ENCODE data around the gene DNAJB14.

The DNAJB14 gene

DNA sequence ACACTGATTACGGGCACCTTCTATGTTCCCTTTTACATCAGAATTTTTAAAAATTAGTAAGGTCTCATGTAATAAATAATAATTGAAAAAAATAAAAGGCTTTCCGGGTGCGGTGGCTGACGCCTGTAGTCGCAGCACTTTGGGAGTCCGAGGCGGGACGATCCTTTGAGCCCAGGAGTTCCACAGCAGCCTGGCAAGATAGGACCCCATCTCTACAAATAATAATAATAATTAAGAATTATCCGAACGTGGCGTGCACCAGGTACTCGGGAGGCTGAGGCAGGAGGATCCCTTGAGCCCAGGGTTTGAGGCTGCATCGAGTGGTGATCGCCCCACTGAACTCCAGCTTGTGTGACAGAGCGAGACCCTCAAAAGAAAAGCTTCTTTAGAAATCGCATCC, 51.4 kb downstream of the DNAJB14 start:
- no peak for DNase-seq
- peak overlapping the region; percentile 55 for H3K27ac ChIP-seq (ENCODE audit: insufficient read depth, low read length, poor library complexity, severe bottlenecking)
- peaks cover 17% of the 10 kb centered on the region for H3K4me1 ChIP-seq (ENCODE audit: control insufficient read depth, insufficient read depth, low read length, poor library complexity, severe bottlenecking)
- no peaks in the 10 kb centered on the region for H3K27me3 ChIP-seq (replicated peaks; ENCODE audit: control insufficient read depth, insufficient read depth, low read length, poor library complexity, severe bottlenecking)
- H3K36me3 ChIP-seq (ENCODE audit: control insufficient read depth, insufficient read depth, low read length) = peaks cover 7% of the 10 kb centered on the region
- H3K9me3 ChIP-seq (ENCODE audit: control insufficient read depth, low read length) = no peaks in the 10 kb centered on the region
- no peak overlapping the region for H3K4me3 ChIP-seq (ENCODE audit: insufficient read depth, low read depth, low read length, poor library complexity, severe bottlenecking)

DNA sequence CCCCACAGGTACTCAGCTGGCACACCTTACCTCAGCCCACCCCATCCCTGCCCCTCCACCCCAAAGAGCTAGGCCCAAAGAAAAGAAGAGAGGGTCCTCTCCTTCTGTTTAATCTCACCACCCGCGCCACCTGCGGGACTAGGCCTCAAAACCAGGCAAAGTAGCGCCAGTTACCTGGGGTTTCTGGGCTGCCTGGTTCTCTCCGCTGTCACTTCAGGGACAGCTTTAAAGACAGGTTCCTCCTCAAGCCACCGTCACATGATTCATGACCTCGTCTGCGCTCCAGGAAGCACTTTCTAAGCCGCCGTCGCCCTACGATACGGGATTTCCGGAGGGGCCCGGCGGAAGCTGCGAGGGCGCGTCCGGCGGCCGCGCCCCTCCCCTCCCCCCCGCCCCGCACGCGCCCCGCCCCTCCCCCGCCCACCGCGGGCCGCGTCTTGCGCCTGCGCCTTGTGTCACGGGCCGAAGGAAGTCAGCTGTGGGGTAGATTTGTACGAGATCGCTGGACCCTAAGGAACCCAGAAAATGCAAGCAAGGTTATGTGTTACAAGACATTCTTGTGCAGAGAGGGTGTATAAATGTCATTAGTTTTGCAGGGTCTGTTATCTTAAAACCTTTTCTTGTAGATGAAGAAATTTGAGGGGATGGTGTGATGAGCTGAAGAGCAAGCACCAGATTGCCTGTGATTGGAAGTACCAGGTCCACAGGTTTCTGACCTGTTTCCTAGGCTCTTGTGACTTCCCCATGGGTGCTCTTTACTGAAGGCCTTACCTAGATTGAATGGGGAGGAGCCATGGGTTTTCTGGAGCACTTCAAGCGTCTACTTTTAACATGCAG, 52.0 kb downstream of the DNAJB14 start, which contains the start of gene LAMTOR3:
Gene LAMTOR3 (minus strand): TSS at position 267 of the 837 bp plus-strand sequence. CDS start 464 bp downstream, outside the sequence.
- peak; percentile 85 to 88 (median 87) for DNase-seq

DNA sequence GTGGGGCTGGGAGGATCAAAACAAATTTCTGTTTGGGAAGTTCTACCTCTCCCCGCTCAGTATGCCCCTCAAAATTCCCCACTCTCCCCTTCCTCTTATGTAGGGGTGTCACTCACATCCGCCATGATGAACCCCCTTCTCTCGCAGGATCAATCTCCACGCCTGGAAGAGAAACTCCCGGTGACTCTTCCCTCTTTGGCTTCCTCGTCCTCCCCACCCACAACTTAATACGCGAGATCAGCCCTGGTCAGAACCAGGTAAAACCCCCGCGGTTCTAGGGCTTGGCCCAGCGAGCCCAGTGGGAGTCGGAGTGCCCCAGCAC, 52.6 kb downstream of the DNAJB14 start:
- no peak for DNase-seq
- Histone ChIP-seq H3K36me3 (ENCODE audit: control insufficient read depth, insufficient read depth, low read length) (peaks cover 5% of the 10 kb centered on the region), H3K27ac (ENCODE audit: insufficient read depth, low read length, poor library complexity, severe bottlenecking) (peak overlapping the region; percentile 83), H3K4me1 (ENCODE audit: control insufficient read depth, insufficient read depth, low read length, poor library complexity, severe bottlenecking) (peaks cover 17% of the 10 kb centered on the region), H3K9me3 (ENCODE audit: control insufficient read depth, low read length) (no peaks in the 10 kb centered on the region), H3K27me3 (replicated peaks; ENCODE audit: control insufficient read depth, insufficient read depth, low read length, poor library complexity, severe bottlenecking) (no peaks in the 10 kb centered on the region), H3K4me3 (ENCODE audit: insufficient read depth, low read depth, low read length, poor library complexity, severe bottlenecking) (peak overlapping the region; percentile 70)

More for the DNA sequence above, 52.0 kb downstream of the DNAJB14 start, which contains the start of gene LAMTOR3:
- peak within 1 kb of the TSS; percentile 70 for H3K4me3 ChIP-seq (ENCODE audit: insufficient read depth, low read depth, low read length, poor library complexity, severe bottlenecking)
- peak within 1 kb of the TSS; percentile 83 for H3K27ac ChIP-seq (ENCODE audit: insufficient read depth, low read length, poor library complexity, severe bottlenecking)
- peaks cover 17% of the 10 kb centered on the region for H3K4me1 ChIP-seq (ENCODE audit: control insufficient read depth, insufficient read depth, low read length, poor library complexity, severe bottlenecking)
- peaks cover 4% of the 10 kb centered on the region for H3K36me3 ChIP-seq (ENCODE audit: control insufficient read depth, insufficient read depth, low read length)
- no peaks in the 10 kb centered on the region for H3K27me3 ChIP-seq (replicated peaks; ENCODE audit: control insufficient read depth, insufficient read depth, low read length, poor library complexity, severe bottlenecking)
- no peaks in the 10 kb centered on the region for H3K9me3 ChIP-seq (ENCODE audit: control insufficient read depth, low read length)

DNA sequence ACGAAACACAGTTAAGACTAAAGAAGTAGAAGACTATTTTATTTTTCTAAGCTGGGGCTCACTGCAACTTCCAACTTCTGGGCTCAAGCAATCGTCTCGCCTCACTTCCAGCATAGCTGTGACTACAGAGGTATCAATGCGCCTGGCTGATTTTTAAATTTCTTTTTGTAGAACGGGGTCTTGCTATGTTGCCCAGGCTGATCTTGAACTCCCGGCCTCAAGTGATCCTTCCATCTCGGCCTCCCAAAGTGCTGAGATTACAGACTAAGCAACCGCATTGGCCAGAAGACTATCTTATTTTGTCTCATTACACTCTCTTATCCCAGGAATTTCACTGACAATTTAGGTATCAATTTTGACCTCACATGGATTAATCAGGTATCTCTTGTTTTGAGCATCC, 53.4 kb downstream of the DNAJB14 start:
- Histone ChIP-seq H3K9me3 (ENCODE audit: control insufficient read depth, low read length) (no peaks in the 10 kb centered on the region), H3K4me3 (ENCODE audit: insufficient read depth, low read depth, low read length, poor library complexity, severe bottlenecking) (peak overlapping the region; percentile 70), H3K27me3 (replicated peaks; ENCODE audit: control insufficient read depth, insufficient read depth, low read length, poor library complexity, severe bottlenecking) (no peaks in the 10 kb centered on the region), H3K27ac (ENCODE audit: insufficient read depth, low read length, poor library complexity, severe bottlenecking) (no peak overlapping the region), H3K4me1 (ENCODE audit: control insufficient read depth, insufficient read depth, low read length, poor library complexity, severe bottlenecking) (peaks cover 17% of the 10 kb centered on the region), H3K36me3 (ENCODE audit: control insufficient read depth, insufficient read depth, low read length) (peaks cover 5% of the 10 kb centered on the region)
- no peak for DNase-seq

DNA sequence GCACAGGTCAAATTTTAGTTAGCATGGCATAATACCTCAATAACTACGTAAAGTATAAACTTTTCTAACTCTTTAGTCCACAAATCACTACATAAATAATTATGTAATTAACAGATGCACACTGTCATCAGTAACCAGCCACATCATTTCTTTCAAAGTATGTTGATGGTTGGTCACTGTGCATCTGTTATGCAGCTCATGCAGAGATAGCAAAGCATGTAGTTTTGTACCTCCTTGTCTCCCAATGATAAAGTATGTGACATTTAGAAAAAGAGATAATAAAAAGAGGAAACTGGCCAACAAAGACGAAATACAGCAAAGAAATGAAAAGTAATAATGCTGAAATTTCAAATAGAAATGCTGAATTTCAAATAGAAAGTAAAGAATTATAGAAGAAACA, 55.1 kb downstream of the DNAJB14 start:
- H3K9me3 ChIP-seq (ENCODE audit: control insufficient read depth, low read length) = no peaks in the 10 kb centered on the region
- H3K27ac ChIP-seq (ENCODE audit: insufficient read depth, low read length, poor library complexity, severe bottlenecking) = no peak overlapping the region
- DNase-seq = no peak
- no peaks in the 10 kb centered on the region for H3K27me3 ChIP-seq (replicated peaks; ENCODE audit: control insufficient read depth, insufficient read depth, low read length, poor library complexity, severe bottlenecking)
- peaks cover 12% of the 10 kb centered on the region for H3K36me3 ChIP-seq (ENCODE audit: control insufficient read depth, insufficient read depth, low read length)
- H3K4me1 ChIP-seq (ENCODE audit: control insufficient read depth, insufficient read depth, low read length, poor library complexity, severe bottlenecking) = peaks cover 17% of the 10 kb centered on the region
- no peak overlapping the region for H3K4me3 ChIP-seq (ENCODE audit: insufficient read depth, low read depth, low read length, poor library complexity, severe bottlenecking)

DNA sequence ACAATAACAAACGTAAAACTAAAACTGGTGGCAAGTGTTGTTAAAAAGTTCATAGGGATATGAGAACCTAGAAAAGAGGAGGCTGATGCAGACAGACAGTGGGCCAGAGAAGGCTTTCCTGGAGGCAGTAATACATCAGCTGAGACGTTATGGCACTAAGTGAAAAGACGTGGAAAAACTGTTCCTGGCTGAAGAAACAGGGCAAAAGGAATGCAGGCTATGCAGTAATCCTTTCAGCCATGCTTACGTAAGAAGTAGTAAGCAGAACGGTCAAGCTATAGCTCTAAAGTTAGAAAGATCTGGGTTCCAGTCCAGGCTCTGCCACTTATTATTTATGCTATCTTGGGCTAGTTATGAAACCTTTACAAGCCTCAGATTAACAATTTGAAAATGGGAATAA, 58.6 kb downstream of the DNAJB14 start:
- no peak overlapping the region for H3K4me3 ChIP-seq (ENCODE audit: insufficient read depth, low read depth, low read length, poor library complexity, severe bottlenecking)
- no peak for DNase-seq
- no peaks in the 10 kb centered on the region for H3K27me3 ChIP-seq (replicated peaks; ENCODE audit: control insufficient read depth, insufficient read depth, low read length, poor library complexity, severe bottlenecking)
- peaks cover 32% of the 10 kb centered on the region for H3K36me3 ChIP-seq (ENCODE audit: control insufficient read depth, insufficient read depth, low read length)
- H3K27ac ChIP-seq (ENCODE audit: insufficient read depth, low read length, poor library complexity, severe bottlenecking) = no peak overlapping the region
- H3K9me3 ChIP-seq (ENCODE audit: control insufficient read depth, low read length) = no peaks in the 10 kb centered on the region
- no peaks in the 10 kb centered on the region for H3K4me1 ChIP-seq (ENCODE audit: control insufficient read depth, insufficient read depth, low read length, poor library complexity, severe bottlenecking)

DNA sequence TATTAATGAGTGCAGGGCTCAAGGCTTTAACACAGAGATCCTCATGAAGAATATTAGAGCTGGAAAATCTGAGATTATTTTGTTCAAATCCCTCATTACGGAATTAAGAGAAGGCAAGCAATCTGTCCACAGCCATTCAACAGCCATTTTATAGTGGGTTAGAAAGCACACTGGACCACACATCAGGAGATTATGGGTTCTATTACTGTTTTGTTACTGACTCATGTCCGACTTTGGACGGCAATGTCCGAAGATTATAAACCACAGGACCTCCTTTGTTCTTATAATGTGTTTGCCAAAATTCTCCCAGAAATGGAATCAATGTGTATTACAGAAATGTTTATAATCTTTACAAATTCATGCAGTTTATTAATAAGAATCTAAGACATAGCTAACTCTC, 60.3 kb downstream of the DNAJB14 start:
- DNase-seq = no peak
- Histone ChIP-seq H3K4me3 (ENCODE audit: insufficient read depth, low read depth, low read length, poor library complexity, severe bottlenecking) (no peak overlapping the region), H3K9me3 (ENCODE audit: control insufficient read depth, low read length) (no peaks in the 10 kb centered on the region), H3K27ac (ENCODE audit: insufficient read depth, low read length, poor library complexity, severe bottlenecking) (no peak overlapping the region), H3K36me3 (ENCODE audit: control insufficient read depth, insufficient read depth, low read length) (peaks cover 37% of the 10 kb centered on the region), H3K4me1 (ENCODE audit: control insufficient read depth, insufficient read depth, low read length, poor library complexity, severe bottlenecking) (no peaks in the 10 kb centered on the region), H3K27me3 (replicated peaks; ENCODE audit: control insufficient read depth, insufficient read depth, low read length, poor library complexity, severe bottlenecking) (no peaks in the 10 kb centered on the region)

DNA sequence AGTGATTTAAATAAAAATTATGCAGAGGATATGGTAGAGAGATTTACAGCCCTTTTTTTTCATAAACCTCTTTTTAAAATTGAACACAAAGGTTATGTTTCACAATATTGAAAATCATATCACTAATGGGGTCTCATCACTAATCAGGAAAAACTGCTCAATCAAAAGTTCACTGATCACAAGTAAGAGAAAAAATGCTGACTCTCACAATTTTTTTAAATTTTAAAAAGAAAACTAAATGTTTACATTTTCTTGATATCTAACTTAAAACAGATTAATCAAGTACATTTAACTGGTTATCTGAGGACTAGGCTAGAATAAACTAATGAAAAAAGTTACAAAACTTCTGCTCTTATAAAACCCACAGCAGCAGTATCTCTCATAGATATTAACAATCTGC, 60.7 kb downstream of the DNAJB14 start:
- no peaks in the 10 kb centered on the region for H3K9me3 ChIP-seq (ENCODE audit: control insufficient read depth, low read length)
- DNase-seq = no peak
- H3K27me3 ChIP-seq (replicated peaks; ENCODE audit: control insufficient read depth, insufficient read depth, low read length, poor library complexity, severe bottlenecking) = no peaks in the 10 kb centered on the region
- peaks cover 40% of the 10 kb centered on the region for H3K36me3 ChIP-seq (ENCODE audit: control insufficient read depth, insufficient read depth, low read length)
- no peaks in the 10 kb centered on the region for H3K4me1 ChIP-seq (ENCODE audit: control insufficient read depth, insufficient read depth, low read length, poor library complexity, severe bottlenecking)
- H3K4me3 ChIP-seq (ENCODE audit: insufficient read depth, low read depth, low read length, poor library complexity, severe bottlenecking) = no peak overlapping the region
- H3K27ac ChIP-seq (ENCODE audit: insufficient read depth, low read length, poor library complexity, severe bottlenecking) = no peak overlapping the region

DNA sequence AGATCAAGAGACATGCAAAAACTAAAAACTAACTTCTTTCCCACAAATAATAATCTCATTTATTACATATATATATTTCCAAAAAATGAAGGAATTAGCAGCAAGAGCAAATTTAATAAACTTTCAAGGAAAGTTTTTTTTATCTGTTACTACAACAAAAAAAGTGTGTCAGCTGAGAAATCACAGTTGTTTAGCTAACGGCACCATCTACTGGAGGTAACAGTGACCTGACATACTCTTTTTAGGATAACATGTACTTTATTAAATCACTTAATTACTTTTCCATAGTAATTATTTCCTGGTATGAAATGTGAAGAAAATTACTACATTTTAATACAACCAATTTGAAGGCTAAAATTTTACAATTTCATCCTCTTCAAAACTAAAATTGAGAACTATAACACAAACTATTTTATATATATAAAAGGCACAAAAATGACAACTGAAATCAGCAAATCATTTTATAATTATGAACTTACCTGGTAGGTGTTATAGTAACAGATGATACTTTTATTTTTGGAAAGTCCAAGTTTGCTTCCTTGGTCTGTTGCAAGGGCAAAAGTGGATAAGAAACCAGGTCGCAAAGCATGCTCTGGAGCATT, 61.3 kb downstream of the DNAJB14 start:
- Histone ChIP-seq H3K27me3 (replicated peaks; ENCODE audit: control insufficient read depth, insufficient read depth, low read length, poor library complexity, severe bottlenecking) (no peaks in the 10 kb centered on the region), H3K4me1 (ENCODE audit: control insufficient read depth, insufficient read depth, low read length, poor library complexity, severe bottlenecking) (no peaks in the 10 kb centered on the region), H3K9me3 (ENCODE audit: control insufficient read depth, low read length) (no peaks in the 10 kb centered on the region), H3K27ac (ENCODE audit: insufficient read depth, low read length, poor library complexity, severe bottlenecking) (no peak overlapping the region), H3K4me3 (ENCODE audit: insufficient read depth, low read depth, low read length, poor library complexity, severe bottlenecking) (no peak overlapping the region), H3K36me3 (ENCODE audit: control insufficient read depth, insufficient read depth, low read length) (peaks cover 45% of the 10 kb centered on the region)
- DNase-seq = no peak

DNA sequence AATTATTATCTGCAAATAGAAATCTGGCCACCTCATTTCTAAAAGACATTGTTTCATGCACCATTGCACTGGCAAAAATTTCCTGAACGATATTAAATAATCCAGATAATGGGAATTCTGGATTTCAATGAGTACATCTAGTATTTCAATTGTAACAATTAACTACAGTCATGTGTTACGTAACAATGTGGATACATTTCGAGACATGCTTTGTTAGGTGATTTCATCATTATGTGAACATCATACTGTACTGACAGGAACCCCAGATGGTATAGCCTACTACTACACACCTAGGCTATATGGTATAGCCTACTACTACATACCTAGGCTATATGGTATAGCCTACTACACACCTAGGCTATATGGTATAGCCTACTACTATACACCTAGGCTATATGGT, 67.0 kb downstream of the DNAJB14 start:
- Histone ChIP-seq H3K27ac (ENCODE audit: insufficient read depth, low read length, poor library complexity, severe bottlenecking) (no peak overlapping the region), H3K4me1 (ENCODE audit: control insufficient read depth, insufficient read depth, low read length, poor library complexity, severe bottlenecking) (no peaks in the 10 kb centered on the region), H3K4me3 (ENCODE audit: insufficient read depth, low read depth, low read length, poor library complexity, severe bottlenecking) (no peak overlapping the region), H3K9me3 (ENCODE audit: control insufficient read depth, low read length) (no peaks in the 10 kb centered on the region), H3K27me3 (replicated peaks; ENCODE audit: control insufficient read depth, insufficient read depth, low read length, poor library complexity, severe bottlenecking) (no peaks in the 10 kb centered on the region), H3K36me3 (ENCODE audit: control insufficient read depth, insufficient read depth, low read length) (peaks cover 40% of the 10 kb centered on the region)
- no peak for DNase-seq
